GM23338 (cell line): ENCODE results near the gene CCDC187. TPM values are rescaled to one million over a fixed set of nuclear protein-coding genes. Genes with fewer than 3 reads are reported as not detected.

Experiments
- ATAC-seq: fragments of 200-7000 bp; cut with Tn5 transposase; 3 replicates; pipeline ENCODE4 v1.9.1; 2020
- DNase-seq: peaks from one replicate; pipeline ENCODE4 v3.0.0-alpha.2; 2015; ENCODE audit warnings: low spot score
- H2AFZ ChIP-seq: fragments of 200-600 bp; sonication (generic); 2 replicates; pipeline ENCODE4 v1.8.0; 2016; ENCODE audit warnings: antibody characterized with exemption, mild to moderate bottlenecking, moderate library complexity
- H3F3A ChIP-seq: fragments of 200-600 bp; sonication (generic); replicated peaks from 2 replicates; pipeline ENCODE4 v1.8.0; 2017; ENCODE audit warnings: antibody characterized with exemption, mixed run types, low read depth
- H3K27ac ChIP-seq: fragments of 200-600 bp; sonication (generic); 2 replicates; pipeline ENCODE4 v1.6.1; 2016; ENCODE audit warnings: low read depth
- H3K27me3 ChIP-seq: fragments of 200-600 bp; sonication (generic); 2 replicates; pipeline ENCODE4 v1.8.0; 2016; ENCODE audit warnings: mild to moderate bottlenecking, mixed run types, moderate library complexity; ENCODE audit not compliant: insufficient read depth
- H3K36me3 ChIP-seq: fragments of 200-600 bp; sonication (generic); 2 replicates; pipeline ENCODE4 v1.8.0; 2016; ENCODE audit warnings: mild to moderate bottlenecking; ENCODE audit not compliant: insufficient read depth
- H3K4me1 ChIP-seq: fragments of 200-600 bp; sonication (generic); 2 replicates; pipeline ENCODE4 v1.8.0; 2016; ENCODE audit warnings: mild to moderate bottlenecking, moderate library complexity; ENCODE audit not compliant: insufficient read depth
- H3K4me2 ChIP-seq: fragments of 200-600 bp; sonication (generic); 2 replicates; pipeline ENCODE4 v1.7.1; 2017; ENCODE audit warnings: mixed run types
- H3K4me3 ChIP-seq: fragments of 200-600 bp; sonication (generic); 2 replicates; pipeline ENCODE4 v1.6.1; 2016; ENCODE audit warnings: mixed run types
- H3K79me2 ChIP-seq: fragments of 200-600 bp; sonication (generic); replicated peaks from 2 replicates; pipeline ENCODE4 v1.8.0; 2017; ENCODE audit warnings: mild to moderate bottlenecking; ENCODE audit not compliant: insufficient read depth
- H3K9me2 ChIP-seq: fragments of 200-600 bp; sonication (generic); 2 replicates; pipeline ENCODE4 v1.8.0; 2017; ENCODE audit not compliant: insufficient read depth
- H4K20me1 ChIP-seq: fragments of 200-600 bp; sonication (generic); replicated peaks from 2 replicates; pipeline ENCODE4 v1.8.0; 2017; ENCODE audit warnings: mild to moderate bottlenecking; ENCODE audit not compliant: insufficient read depth
- H3K27ac Mint-ChIP-seq: 2 replicates; pipeline ENCODE4 v1.8.0; 2020; ENCODE audit warnings: inconsistent platforms, mild to moderate bottlenecking, moderate library complexity, mixed read lengths
- H3K27me3 Mint-ChIP-seq: 3 replicates; pipeline ENCODE4 v1.8.0; 2022; ENCODE audit warnings: low read depth, mild to moderate bottlenecking, moderate library complexity, mixed read lengths, inconsistent platforms; ENCODE audit not compliant: insufficient read depth, poor library complexity
- H3K36me3 Mint-ChIP-seq: 3 replicates; pipeline ENCODE4 v1.8.0; 2021; ENCODE audit warnings: low read depth, mild to moderate bottlenecking, inconsistent platforms, moderate library complexity, mixed read lengths
- H3K4me1 Mint-ChIP-seq: 3 replicates; pipeline ENCODE4 v1.8.0; 2020; ENCODE audit warnings: mild to moderate bottlenecking, inconsistent platforms, mixed read lengths
- H3K4me3 Mint-ChIP-seq: 3 replicates; pipeline ENCODE4 v1.8.0; 2021; ENCODE audit warnings: moderate library complexity, mild to moderate bottlenecking, inconsistent platforms, mixed read lengths
- H3K9me3 Mint-ChIP-seq: 3 replicates; pipeline ENCODE4 v1.8.0; 2020; ENCODE audit warnings: moderate library complexity, mild to moderate bottlenecking, inconsistent platforms, mixed read lengths
- CREB1 ChIP-seq: fragments of 250-450 bp; sonication (Bioruptor Pico); IDR thresholded peaks from 2 replicates; pipeline ENCODE4 v1.5.0; 2020; ENCODE audit warnings: low read depth, mild to moderate bottlenecking, moderate library complexity
- CTCF ChIP-seq, 2 experiments: fragments of 200-600 bp in 1 of 2; sonication (generic) in 1 of 2; conservative IDR thresholded peaks; 2 replicates each; pipeline versions ENCODE4 v1.5.1 to v1.6.1; 2016 to 2017; ENCODE audit warnings: antibody characterized with exemption in 2 of 2, low read depth in 2 of 2, mild to moderate bottlenecking in 2 of 2, moderate library complexity in 1 of 2
- ETS1 ChIP-seq: IDR thresholded peaks from 2 replicates; pipeline ENCODE4 v1.6.1; 2016; ENCODE audit warnings: antibody characterized with exemption
- EZH2 ChIP-seq: fragments of 200-600 bp; sonication (generic); IDR thresholded peaks from one replicate; pipeline ENCODE4 v1.8.0; 2017; ENCODE audit warnings: antibody characterized with exemption, mild to moderate bottlenecking, low read depth; ENCODE audit not compliant: unreplicated experiment
- EZH2phosphoT487 ChIP-seq: fragments of 200-600 bp; sonication (generic); IDR thresholded peaks from one replicate; pipeline ENCODE4 v1.8.1; 2018; ENCODE audit warnings: antibody characterized with exemption; ENCODE audit not compliant: unreplicated experiment
- JUNB ChIP-seq: IDR thresholded peaks from one replicate; pipeline ENCODE4 v1.6.1; 2016; ENCODE audit warnings: antibody characterized with exemption; ENCODE audit not compliant: unreplicated experiment
- NANOG ChIP-seq: IDR thresholded peaks from 2 replicates; pipeline ENCODE4 v1.6.1; 2016; ENCODE audit warnings: antibody characterized with exemption, borderline replicate concordance
- POLR2AphosphoS5 ChIP-seq: IDR thresholded peaks from 2 replicates; pipeline ENCODE4 v1.6.1; 2016; ENCODE audit warnings: antibody characterized with exemption, low read depth
- REST ChIP-seq: IDR thresholded peaks from one replicate; pipeline ENCODE4 v1.6.1; 2018; ENCODE audit warnings: antibody characterized with exemption; ENCODE audit not compliant: unreplicated experiment
- STAT1 ChIP-seq: IDR thresholded peaks from one replicate; pipeline ENCODE4 v1.6.1; 2016; ENCODE audit warnings: antibody characterized with exemption; ENCODE audit not compliant: unreplicated experiment
- ZNF114 ChIP-seq: fragments of 250-450 bp; sonication (Bioruptor Pico); IDR thresholded peaks from 2 replicates; pipeline ENCODE4 v1.5.0; 2020; ENCODE audit warnings: mild to moderate bottlenecking, moderate library complexity
- ZNF331 ChIP-seq: fragments of 250-450 bp; sonication (Bioruptor Pico); IDR thresholded peaks from 2 replicates; pipeline ENCODE4 v1.5.0; 2020; ENCODE audit warnings: low read depth, mild to moderate bottlenecking, moderate library complexity
- ZNF462 ChIP-seq: fragments of 250-450 bp; sonication (Bioruptor Pico); IDR thresholded peaks from 2 replicates; pipeline ENCODE4 v1.5.0; 2020; ENCODE audit warnings: mild to moderate bottlenecking, moderate library complexity
- polyA plus RNA-seq: library from polyadenylated mRNA; unstranded; fragments of >200 nt; fragmentation: Nextera tagmentation; extraction: Ambion mirVana; gene quantifications from 2 replicates; pipeline ENCODE4 v1.2.1, GENCODE V29; 2016
- total RNA-seq: library from RNA; depleted of rRNA; stranded (reverse); fragments of >200 nt; shearing (Covaris generic); gene quantifications from 2 replicates; pipeline ENCODE4 v1.2.3, GENCODE V29; 2014

CCDC187 gene
- total and polyA plus RNA-seq, 2 experiments from 2014 or later = 0.14 TPM; not detected in 1

- no peak for ATAC-seq
- H3K4me1 Mint-ChIP-seq = peaks cover 4% of the 10 kb centered on the region; the same call in 1 of the 3 replicates
- H2AFZ ChIP-seq = no peak overlapping the region
- H3F3A ChIP-seq = no peaks in the 10 kb centered on the region
- H3K4me1 ChIP-seq = no peaks in the 10 kb centered on the region
- H3K9me2 ChIP-seq = no peaks in the 10 kb centered on the region
- H3K27me3 ChIP-seq = no peaks in the 10 kb centered on the region
- H3K79me2 ChIP-seq = no peaks in the 10 kb centered on the region
- no peak for TF ChIP-seq REST
- TF ChIP-seq CREB1 (CRISPR knock-in tag) = no peak
- TF ChIP-seq ZNF462 (CRISPR knock-in tag) = no peak
- TF ChIP-seq ZNF331 (CRISPR knock-in tag) = no peak
- TF ChIP-seq POLR2AphosphoS5 = no peak
- no peak for TF ChIP-seq CTCF (conservative IDR thresholded peaks at IDR 0.05; ENCODE audit: low read depth in 2 of 2)
- TF ChIP-seq ZNF114 = no peak
- no peak for TF ChIP-seq NANOG
- no peak for TF ChIP-seq ETS1
- no peak for TF ChIP-seq STAT1
- TF ChIP-seq EZH2phosphoT487 = no peak
- TF ChIP-seq EZH2 = no peak
- no peak for TF ChIP-seq JUNB
- no peak for DNase-seq
- no peak overlapping the region for H3K27ac ChIP-seq
- H4K20me1 ChIP-seq = no peaks in the 10 kb centered on the region
- H3K27ac Mint-ChIP-seq = no peak overlapping the region
- H3K36me3 Mint-ChIP-seq = no peaks in the 10 kb centered on the region
- no peak overlapping the region for H3K4me2 ChIP-seq
- H3K27me3 Mint-ChIP-seq = no peaks in the 10 kb centered on the region
- no peaks in the 10 kb centered on the region for H3K9me3 Mint-ChIP-seq
- no peak overlapping the region for H3K4me3 Mint-ChIP-seq
- H3K36me3 ChIP-seq = no peaks in the 10 kb centered on the region
- no peak overlapping the region for H3K4me3 ChIP-seq
Observed at GRCh38 chr9:136261686-136262430, 42.0 kb downstream of the CCDC187 start.
